ENCODE measurements around the gene TAF1C.
"Not testable (repeated sequence)": the region's sequence is repeated elsewhere in the genome, so short reads cannot be mapped to it uniquely, and the experiment has no call there.

TAF1C gene

DNA sequence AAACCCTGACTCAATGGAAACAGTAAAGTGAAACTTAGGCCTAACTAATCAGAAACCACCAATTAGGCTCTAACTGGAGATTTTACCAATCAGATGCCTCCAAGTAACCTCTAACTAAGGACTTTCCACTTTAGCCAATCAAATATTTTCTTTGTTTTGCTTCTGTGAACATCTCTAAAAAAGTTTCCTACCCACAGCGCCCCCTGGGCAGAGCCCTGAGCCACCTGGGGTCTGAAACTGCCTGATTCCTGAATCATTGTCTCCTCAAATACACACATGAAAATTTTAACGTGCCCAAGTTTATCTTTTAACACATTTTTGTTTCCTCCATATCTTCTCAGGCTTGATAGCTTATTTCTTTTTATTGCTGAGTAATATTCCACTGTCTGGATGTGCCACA is 23.1 kb upstream of the TAF1C start:
- no peak for DNase-seq (ENCODE audit: low read depth in 3 of 3, low spot score in 1 of 3)

DNA sequence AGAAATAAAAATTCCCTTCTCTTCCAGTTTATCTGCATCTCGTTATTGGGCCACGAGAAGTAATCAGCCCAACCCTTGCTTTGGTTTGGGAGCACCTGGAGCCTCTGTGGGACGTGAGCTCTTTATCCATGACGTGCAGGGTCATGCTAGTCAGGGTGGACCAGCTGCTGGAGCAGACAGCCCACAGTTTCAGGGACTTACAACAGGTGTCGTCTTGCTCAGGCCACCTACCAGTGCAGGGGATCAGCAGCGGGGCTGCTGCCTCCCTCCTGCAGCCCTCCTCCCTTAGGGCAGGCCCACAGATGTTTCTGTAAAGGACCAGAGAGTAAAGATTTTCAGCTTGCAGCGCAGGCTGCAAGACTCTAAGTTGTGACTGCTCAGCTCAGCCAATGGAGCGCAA is 21.0 kb upstream of the TAF1C start:
- no peak for DNase-seq (ENCODE audit: low read depth in 3 of 3, low spot score in 1 of 3)

DNA sequence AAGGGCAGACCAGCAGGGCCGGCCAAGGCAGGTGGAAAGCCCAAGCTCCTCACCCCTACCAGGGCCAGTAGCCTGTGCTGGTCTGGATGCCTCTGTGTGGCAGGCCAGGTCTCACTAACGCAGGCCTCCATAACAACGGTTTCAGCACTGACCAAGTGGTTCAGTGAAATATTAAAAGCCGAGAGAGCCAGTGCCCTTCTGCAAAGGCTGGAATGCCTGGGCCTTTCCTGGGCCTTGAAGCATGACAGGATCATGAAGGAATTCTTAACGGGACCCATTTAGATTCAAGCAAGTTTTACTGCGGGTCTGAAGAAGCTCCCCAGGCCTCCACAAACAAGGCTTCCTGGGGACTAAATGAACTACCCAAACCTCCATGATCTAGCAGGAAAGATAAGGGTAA is 20.4 kb upstream of the TAF1C start:
- no peak for DNase-seq (ENCODE audit: low read depth in 3 of 3, low spot score in 1 of 3)

DNA sequence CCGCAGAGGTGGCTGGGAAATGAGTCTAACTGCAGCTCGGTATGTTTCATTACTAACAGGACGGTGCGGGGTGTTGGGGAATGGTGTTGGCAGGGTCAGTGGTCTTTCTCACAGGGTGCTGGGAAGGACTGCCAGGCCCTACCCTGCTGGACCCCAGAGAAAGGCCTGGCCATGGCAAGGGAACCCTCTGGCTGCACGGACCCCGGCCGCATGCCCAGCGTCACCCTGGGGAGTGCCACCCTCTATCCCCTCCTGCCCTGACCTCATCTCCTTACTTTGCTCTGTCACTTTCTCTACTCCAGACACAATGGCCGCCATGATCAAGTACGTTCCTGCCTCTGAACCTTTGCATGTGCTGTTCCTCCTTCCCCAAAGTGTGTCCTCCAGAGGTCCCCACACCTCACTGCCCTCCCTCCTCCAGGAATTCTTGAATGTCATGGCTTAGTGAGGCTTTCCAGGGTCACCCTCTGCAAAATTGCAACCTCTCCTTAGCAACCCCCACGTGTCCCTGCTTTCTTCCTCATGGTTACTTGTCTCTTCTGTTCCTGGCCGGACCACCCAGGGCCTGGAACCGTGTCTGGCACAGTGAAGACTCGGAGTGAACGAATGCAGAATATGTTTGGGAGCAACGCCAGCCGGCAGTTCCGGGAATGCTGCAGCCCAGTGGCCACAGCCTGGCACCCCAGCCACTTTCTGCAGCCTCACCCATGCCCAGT is 19.3 kb upstream of the TAF1C start:
- DNase-seq (ENCODE audit: low read depth in 3 of 3, low spot score in 1 of 3): no peak

DNA sequence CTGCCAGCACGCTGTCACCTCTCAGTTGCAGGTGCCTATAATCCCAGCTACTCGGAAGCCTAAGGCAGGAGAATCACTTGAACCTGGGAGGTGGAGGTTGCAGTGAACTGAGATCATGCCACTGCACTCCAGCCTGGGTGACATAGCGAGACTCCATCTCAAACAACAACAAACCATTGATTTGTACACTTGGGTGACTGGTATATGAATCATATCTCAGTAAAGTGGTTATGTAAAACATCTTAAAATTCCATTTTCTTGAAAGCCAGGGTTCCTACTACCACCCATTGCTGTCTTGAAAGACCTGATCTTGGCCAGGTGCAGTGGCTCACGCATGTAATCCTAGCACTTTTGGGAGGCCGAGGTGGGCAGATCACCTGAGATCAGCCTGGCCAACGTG is 18.3 kb upstream of the TAF1C start:
- not testable (repeated sequence) for DNase-seq (ENCODE audit: low read depth in 3 of 3, low spot score in 1 of 3)

DNA sequence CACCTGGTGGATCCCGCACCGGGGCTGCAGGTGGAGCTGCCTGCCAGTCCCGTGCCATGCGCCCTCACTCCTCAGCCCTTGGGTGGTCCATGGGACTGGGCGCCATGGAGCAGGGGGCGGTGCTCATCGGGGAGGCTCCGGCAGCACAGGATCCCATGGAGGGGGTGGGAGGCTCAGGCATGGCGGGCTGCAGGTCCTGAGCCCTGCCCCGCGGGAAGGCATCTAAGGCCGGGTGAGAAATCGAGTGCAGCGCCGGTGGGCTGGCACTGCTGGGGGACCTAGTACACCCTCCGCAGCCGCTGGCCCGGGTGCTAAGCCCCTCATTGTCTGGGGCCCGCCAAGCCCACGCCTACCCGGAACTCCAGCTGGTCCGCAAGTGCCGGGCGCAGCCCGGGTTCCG is 17.7 kb upstream of the TAF1C start:
- DNase-seq (ENCODE audit: low read depth in 3 of 3, low spot score in 1 of 3): not testable (repeated sequence)

DNA sequence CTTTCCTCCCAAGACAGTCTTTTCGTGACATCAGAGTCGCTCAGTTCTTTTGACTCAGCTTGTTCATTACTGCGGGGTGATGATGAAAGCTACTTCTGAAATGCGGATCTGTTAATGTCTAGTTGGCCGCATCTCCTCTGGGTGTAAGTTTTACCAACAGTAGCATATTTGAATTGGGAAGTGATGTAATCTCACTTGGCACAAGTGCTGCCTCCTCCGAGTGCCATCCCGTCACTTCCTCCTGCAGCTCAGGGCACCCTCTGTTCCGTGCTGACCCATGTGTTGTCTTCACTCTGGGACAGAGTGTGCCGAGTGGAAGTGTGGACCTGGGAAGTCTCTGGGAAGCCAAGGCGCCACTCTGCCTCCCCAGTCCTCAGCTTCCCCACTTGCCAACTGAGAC is 13.0 kb upstream of the TAF1C start:
- DNase-seq (ENCODE audit: low read depth in 3 of 3, low spot score in 1 of 3): no peak

DNA sequence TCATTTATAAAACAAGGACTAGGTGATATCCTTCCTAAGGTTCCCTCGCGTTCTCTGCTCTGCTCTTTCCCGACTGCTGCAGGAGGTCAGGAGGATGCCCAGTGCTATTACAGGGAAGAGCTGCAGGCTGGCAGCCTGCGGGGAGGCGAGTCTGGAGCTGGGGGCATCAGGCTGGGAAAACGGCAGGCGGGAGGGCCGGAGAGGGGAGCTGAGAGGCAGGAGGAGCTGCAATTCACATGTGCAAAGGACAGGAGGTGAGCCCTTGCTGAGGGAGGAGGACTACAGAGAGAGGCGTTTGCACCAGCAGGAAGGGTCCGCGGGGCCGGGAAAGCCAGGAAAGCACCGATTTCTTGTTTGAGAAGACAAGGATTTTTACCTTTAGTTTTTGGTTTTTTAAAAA is 12.2 kb upstream of the TAF1C start:
- DNase-seq (ENCODE audit: low read depth in 3 of 3, low spot score in 1 of 3): no peak

DNA sequence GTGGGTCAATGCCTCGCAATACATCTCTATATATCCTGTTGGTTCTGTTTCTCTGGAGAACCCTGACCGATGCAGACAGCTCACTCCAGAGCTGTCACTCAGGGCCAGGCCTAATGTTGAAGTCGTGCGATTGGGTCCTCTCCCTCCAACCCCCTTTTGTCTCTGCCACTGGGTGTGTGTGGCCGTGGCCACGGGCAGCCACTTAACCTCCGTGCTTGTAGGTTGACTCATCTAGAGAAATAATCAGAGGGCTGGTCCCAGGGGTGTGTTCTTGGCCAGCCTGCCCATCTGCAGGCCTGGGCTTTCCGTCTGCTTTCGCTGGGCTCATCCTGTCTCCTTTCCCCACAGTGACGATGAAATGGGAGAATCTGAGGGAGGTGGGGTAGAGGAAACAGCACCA is 11.5 kb upstream of the TAF1C start:
- DNase-seq (ENCODE audit: low read depth in 3 of 3, low spot score in 1 of 3): no peak

DNA sequence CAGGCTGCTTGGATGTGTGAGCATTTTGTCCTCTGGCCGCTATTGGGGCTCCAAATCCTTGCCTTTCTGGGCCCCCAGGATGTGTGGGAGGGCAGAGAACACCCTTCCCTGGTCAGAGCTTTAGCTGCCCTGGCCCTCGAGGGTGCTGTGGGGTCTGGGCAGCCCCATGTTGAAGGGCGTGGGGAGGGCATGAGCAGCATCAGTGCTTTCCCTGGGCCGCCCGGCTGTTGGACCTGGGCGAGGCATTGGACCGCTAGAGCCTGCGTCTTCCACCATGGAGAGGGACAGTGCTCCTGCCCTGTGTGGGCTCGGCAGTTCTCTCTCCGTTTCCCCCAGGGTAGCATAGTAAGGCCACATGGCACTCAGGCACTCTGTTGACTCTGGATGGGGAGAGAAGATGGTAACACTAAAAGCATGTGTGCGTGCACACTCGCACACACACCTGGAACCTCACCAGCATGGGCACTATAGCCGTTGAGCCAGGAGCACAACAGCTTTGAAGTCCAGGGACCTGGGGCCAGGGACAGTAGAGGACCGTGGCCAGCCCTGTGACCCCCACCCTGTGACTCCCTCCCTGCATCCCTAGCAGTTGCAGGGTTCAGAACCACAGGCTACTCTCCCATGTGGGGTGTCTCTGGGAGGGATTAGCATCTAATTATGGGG is 10.7 kb upstream of the TAF1C start:
- DNase-seq (ENCODE audit: low read depth in 3 of 3, low spot score in 1 of 3): no peak

DNA sequence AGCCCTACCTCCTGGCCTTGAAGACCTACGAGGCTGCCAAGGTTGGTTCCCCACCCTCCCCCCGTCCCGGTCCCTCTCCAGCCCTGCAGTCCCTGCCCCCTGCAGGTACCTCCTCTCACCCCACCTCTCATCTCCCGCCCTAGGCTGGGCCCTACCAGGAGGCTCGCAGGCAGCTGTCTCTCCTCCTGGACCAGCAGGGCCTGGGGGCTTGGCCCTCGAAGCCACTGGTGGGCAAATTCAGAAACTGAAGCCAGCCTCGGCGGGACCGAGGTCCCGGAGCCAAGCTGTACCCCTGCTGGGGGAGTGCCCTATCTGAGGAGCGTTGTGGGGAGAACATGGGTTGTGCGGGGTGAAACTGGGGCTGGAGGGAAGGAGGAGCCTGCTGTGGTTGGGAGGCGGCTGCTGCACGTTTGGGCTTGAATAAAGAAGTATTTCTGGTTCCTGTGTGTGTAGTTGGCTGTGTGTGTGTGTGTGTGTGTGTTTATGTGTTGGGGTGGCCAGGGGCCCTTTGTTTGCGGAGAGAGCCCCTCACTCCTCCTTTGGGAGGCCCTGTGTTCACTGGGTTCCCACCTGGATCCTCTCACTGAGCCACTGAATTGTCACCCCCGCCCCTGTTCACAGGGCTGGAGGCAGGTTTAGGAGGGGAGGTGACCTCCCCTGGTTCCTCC is 10.0 kb upstream of the TAF1C start:
- no peak for DNase-seq (ENCODE audit: low read depth in 3 of 3, low spot score in 1 of 3)

DNA sequence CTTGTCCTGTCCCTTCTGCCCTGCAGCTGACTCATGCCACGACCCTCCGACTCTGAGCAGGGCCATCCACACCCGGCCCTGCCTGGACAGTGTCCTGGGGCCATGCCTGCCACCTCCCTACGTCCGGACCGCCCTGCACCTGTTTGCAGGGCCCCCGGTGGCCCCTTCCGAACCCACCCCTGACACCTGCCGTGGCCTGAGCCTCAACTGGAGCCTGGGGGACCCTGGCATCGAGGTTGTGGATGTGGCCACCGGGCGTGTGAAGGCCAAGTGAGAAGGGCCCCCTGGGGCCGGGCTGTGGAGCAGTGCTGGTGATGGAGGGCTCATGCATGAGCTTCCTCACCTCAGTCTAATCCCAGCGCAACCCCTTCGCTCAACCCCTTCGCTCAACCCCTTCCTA is 9.2 kb upstream of the TAF1C start:
- DNase-seq (ENCODE audit: low read depth in 3 of 3, low spot score in 1 of 3): no peak

DNA sequence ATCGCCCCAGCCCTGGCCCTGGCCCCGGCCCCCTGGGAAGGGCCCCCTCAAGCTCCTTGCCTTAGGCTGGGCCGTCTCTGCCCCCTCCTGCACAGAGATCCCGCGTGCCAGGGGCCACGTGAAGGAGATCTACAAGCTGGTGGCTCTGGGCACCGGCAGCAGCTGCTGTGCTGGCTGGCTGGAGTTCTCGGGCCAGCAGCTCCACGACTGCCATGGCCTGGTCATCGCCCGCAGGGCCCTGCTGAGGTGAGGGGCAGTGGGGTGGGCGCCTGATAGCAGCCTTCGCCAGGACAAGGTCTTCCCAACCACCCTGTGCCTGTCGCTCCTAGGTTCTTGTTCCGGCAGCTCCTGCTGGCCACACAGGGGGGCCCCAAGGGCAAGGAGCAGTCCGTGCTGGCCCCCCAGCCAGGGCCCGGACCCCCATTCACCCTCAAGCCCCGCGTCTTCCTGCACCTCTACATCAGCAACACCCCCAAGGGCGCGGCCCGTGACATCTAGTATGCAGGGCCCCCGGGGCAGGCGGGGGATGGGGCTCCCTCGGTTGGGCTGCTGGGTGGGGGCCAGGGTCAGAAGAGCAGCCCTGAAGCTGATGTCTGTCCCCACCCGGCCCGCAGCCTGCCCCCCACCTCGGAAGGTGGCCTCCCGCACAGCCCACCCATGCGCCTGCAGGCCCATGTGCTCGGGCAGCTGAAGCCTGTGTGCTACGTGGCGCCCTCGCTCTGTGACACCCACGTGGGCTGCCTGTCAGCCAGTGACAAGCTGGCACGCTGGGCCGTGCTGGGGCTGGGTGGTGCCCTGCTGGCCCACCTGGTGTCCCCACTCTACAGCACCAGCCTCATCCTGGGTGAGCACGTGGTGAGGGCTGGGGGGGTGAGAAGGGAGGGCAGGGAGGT is 8.6 kb upstream of the TAF1C start:
- DNase-seq (ENCODE audit: low read depth in 3 of 3, low spot score in 1 of 3): no peak

DNA sequence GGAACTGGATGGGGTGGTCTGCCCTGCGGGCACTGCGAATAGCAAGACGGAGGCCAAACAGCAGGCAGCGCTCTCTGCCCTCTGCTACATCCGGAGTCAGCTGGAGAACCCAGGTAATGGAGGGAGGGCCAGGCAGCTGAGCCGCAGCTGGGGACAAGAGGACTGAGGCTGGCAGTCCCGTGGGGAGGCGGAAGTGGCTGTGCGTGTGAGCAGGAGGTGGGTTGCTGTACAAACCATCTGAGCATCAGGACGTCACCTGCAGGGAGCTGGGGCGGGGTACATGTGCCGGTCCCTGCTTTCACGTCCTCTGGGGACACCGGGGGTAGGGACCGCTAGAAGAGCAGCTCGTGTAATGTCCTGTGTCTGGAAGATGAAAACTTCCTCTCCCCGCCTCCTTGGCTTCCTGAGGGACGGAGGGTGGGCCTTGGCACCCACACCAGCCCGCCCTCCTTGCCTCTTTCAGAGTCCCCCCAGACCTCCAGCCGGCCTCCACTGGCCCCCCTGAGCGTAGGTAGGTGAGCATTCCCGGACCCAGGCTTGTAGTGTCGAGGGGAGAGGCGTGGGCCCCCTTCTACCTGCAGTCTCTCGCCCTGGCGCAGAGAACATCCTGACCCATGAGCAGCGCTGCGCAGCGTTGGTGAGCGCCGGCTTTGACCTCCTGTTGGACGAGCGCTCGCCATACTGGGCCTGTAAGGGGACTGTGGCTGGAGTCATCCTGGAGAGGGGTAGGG is 7.8 kb upstream of the TAF1C start:
- no peak for DNase-seq (ENCODE audit: low read depth in 3 of 3, low spot score in 1 of 3)

DNA sequence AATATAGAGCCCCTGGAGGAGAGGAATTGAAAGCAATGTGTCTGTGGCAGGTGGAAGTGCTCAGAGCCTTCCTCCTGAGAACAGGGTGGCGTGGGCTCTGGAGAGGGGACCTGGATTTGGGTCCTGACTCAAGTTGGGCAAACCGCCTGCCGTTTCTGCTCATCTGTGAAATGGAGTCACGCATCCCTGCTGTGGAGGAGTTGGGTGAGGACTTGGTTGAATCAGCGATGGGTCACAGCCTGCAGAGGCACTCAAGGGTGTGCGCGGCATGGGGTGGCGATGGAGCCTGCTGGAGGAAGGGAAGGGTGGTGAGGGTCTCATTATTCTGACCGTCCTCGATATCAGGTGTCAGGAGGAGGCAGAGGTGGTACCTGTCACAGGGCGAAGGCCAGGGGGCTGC is 7.2 kb upstream of the TAF1C start:
- no peak for DNase-seq (ENCODE audit: low read depth in 3 of 3, low spot score in 1 of 3)

DNA sequence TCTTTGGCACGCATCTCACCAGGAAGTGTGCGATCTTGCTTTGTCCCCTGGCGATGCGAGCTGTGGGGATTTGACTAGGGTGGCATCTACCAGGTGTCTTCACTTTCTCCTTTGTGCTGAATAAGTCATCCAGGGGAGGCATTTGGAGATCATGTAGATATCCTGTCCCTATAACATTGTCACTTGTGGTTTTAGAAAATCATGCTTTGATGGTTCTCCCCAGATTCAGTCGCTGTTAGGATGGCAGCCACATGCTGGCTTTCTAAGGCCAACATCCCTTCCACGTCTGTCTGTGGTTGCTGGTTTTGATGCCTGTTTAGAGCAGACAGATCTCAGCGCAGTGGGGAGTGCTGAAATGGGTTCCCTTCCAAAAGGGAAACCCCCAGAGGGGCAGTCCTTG is 6.6 kb upstream of the TAF1C start:
- no peak for DNase-seq (ENCODE audit: low read depth in 3 of 3, low spot score in 1 of 3)

DNA sequence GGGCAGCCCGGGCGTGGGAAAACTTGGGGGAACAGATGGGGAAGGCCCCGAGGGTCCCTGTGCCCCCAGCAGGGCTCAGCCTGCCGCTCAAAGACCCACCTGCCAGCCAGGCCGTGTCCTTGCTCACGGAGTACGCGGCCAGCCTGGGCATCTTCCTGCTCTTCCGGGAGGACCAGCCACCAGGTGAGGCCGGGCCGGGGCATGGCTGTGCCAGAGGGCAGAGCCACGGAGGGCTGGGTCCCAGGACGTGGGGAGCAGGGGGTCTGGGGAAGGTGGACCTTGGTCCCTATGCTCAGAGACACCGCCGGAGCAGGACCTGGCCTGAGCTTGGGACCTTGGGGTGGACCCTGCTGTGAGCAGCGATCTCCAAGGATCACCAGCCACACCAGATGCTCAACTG is 4.6 kb upstream of the TAF1C start:
- no peak for DNase-seq (ENCODE audit: low read depth in 3 of 3, low spot score in 1 of 3)

DNA sequence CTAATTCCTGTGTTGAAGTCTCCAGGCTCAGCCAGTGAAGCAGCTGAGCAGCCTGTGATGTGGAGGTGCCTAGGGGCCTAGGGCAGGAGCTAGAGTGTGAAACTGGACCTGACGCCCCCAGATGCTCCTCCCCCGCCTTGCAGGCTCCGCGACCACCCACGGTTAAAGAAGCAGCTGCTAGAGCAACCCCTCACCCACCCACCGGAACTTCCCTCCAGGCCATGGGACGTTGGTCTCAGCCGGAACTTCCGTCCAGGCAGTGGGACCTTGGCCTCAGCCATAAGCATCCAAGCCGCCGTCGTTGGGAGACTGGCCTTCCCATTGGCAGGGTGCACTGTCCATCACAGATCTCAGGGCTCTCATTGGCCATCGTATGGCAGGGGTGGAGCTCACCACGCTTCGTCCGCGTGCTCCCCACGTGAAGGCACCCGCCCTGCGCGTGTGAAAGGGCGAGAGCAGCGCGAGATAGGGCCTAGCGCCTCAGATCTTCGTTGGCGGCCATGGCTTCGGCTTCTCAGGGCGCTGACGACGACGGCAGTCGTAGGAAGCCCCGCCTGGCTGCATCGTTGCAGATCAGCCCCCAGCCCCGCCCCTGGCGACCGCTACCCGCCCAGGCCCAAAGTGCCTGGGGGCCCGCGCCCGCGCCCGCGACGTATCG is 4.0 kb upstream of the TAF1C start, which contains the start of gene ADAD2:
Gene ADAD2 (plus strand): TSS at position 427 of the 658 bp plus-strand sequence. CDS start 74 bp downstream, at position 501.
- no peak for DNase-seq (ENCODE audit: low read depth in 3 of 3, low spot score in 1 of 3)

DNA sequence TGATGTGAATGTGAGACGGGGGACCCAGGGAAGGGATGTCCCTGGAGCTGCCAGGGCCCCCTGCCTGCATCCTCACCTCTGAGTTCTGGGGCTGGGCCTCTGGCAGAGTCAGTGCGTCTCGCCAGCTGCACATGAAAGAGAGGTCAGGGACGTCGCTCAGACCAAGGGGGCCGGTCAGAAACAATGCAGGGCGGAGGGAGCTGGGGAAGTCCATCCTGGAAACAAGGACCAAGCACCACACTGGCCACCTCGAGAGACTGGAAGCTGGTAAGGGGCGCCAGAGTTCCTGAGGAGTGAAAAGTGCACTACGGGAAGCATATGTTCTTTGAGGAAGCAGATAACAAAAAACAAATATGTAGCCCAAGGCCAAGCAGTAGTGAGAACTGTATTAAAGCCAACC is 2.1 kb downstream of the TAF1C start:
- DNase-seq (ENCODE audit: low read depth in 3 of 3, low spot score in 1 of 3): no peak

DNA sequence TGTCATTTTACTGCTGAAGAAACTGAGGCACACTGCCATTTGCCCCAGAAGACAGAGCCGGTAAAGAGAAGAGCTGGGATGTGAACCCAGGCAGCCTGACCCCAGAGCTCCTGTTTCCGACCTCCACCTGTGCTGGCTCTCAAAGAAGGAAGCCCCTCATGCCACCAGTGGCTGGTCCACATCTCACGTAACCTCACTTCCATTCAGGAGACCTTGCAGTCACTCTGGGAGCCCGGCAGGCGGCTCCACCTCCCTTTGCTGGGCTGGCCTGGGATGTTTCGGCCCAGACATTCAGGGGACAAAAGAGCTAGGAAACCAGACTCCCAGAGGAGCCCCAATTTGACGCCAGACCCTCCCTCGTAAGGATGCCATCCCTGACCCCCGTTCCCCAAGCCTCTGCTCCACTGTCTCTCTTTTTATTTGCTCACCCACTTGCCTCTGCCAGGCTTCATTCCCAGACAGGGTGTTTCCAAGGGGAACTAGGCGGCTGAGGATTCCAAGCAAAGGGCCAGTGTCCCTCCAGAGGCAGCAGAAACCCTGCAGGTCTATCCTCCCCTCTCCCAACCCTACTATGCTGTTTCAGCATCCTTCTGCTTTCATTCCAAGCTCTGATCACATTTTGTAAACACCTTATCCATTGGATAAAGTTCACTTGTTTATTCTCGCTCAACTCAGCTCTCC is 2.8 kb downstream of the TAF1C start:
- DNase-seq (ENCODE audit: low read depth in 3 of 3, low spot score in 1 of 3): no peak

All from stimulated activated CD4-positive, alpha-beta T cell treated with anti-CD3 and anti-CD28 coated beads, TNF-alpha, amount 100 ng/mL, for 1 hour (primary cell).